Stomach (tissue), 9 donors: ENCODE measurements around the gene WIPF1. TPM values are rescaled to one million over a fixed set of nuclear protein-coding genes. Genes with fewer than 3 reads are reported as not detected.

ENCODE experiments used
- DNase-seq, 2 donors: peaks; one replicate each; pipeline versions ENCODE4 v3.0.0 to v3.0.0-alpha.2; 2013 to 2019
- H3K27ac ChIP-seq, 5 donors: fragments of 200-600 bp in 4 of 5; sonication (generic) in 4 of 5; one replicate each; pipeline ENCODE4 v1.5.1; 2013 to 2019; ENCODE audit warnings: mild to moderate bottlenecking in 1 of 5, moderate library complexity in 1 of 5
- H3K27me3 ChIP-seq, 3 donors: fragments of 200-600 bp; sonication (generic); one replicate each; pipeline ENCODE4 v1.5.1; 2017 to 2019; ENCODE audit warnings: mixed run types in 1 of 3
- H3K36me3 ChIP-seq, 4 donors: fragments of 200-600 bp; sonication (generic); 1 replicate in 3 of 4; 2 replicates in 1 of 4; pipeline ENCODE4 v1.5.1; 2016 to 2019
- H3K4me1 ChIP-seq, 4 donors: fragments of 200-600 bp; sonication (generic); one replicate each; pipeline ENCODE4 v1.5.1; 2016 to 2019
- H3K4me3 ChIP-seq, 4 donors: fragments of 200-600 bp; sonication (generic) in 3 of 4; one replicate each; pipeline ENCODE4 v1.5.1; 2016 to 2019; ENCODE audit warnings: mild to moderate bottlenecking in 1 of 4
- H3K9me3 ChIP-seq, 4 donors: fragments of 200-600 bp; sonication (generic); one replicate each; pipeline ENCODE4 v1.5.1; 2016 to 2019
- CTCF ChIP-seq, 7 experiments: fragments of 450-650 bp in 4 of 7; fragments of 200-600 bp in 3 of 7; sonication (generic) in 3 of 7; IDR thresholded peaks; one replicate each; pipeline ENCODE4 v1.5.1; 2016 to 2019; ENCODE audit warnings: antibody characterized with exemption in 7 of 7, control low read depth in 2 of 7, mild to moderate bottlenecking in 1 of 7
- EP300 ChIP-seq: sonication (generic); formaldehyde crosslinking; IDR thresholded peaks from one replicate; pipeline ENCODE4 v1.6.1; 2017; ENCODE audit warnings: antibody characterized with exemption
- POLR2A ChIP-seq, 4 donors: fragments of 450-650 bp; IDR thresholded peaks; one replicate each; pipeline ENCODE4 v1.6.1; 2016; ENCODE audit warnings: antibody characterized with exemption in 4 of 4, control low read depth in 2 of 4, mild to moderate bottlenecking in 1 of 4, moderate library complexity in 1 of 4
- POLR2AphosphoS5 ChIP-seq, 3 donors: sonication (generic); formaldehyde crosslinking; IDR thresholded peaks; one replicate each; pipeline ENCODE4 v1.6.1; 2016; ENCODE audit warnings: antibody characterized with exemption in 3 of 3
- WGBS, 5 donors: extraction: QIAGEN DNeasy Blood & Tissue Kit in 3 of 5; methylation state at CpG; one replicate each; pipeline versions ENCODE4 v1.1.5 to v1.1.7; 2013 to 2018; 5-methylcytosine and 5-hydroxymethylcytosine counted together
- intact Hi-C: fragments of 100-400 bp; cut with DNase I; formaldehyde crosslinking; loops from one replicate; pipeline ENCODE4 v1.15.1; 2023; ENCODE audit warnings: low total_unique reads
- polyA plus RNA-seq, 3 donors: library from polyadenylated mRNA; stranded (reverse); fragments of 200-250 nt; gene quantifications; one replicate each; pipeline ENCODE4 v1.2.3, GENCODE V29; 2013
- total RNA-seq, 5 donors: library from RNA; depleted of rRNA; stranded (reverse); fragments of >200 nt; gene quantifications; one replicate each; pipeline versions ENCODE4 v1.1.0 to v1.2.3, GENCODE V29; 2014 to 2016
- donor health status: healthy with polysubstance abuse.
- donor health status: Bipolar disorder and iron deficiency.
- donor health status: healthy.

The WIPF1 gene
- total and polyA plus RNA-seq, 8 donors, result 8.8 to 43.8 (median 22.0) TPM

- no peaks in the 10 kb centered on the region for H3K27me3 ChIP-seq
- intact Hi-C loops, result no loop called here
- H3K27ac ChIP-seq, result no peak overlapping the region
- peaks cover 0 to 35% (median 10%) of the 10 kb centered on the region in 4 donors for H3K4me1 ChIP-seq
- no peak for DNase-seq
- no peaks in the 10 kb centered on the region for H3K9me3 ChIP-seq
- H3K36me3 ChIP-seq, result peaks cover 0 to 18% (median 3%) of the 10 kb centered on the region in 4 donors
- H3K4me3 ChIP-seq, result no peak overlapping the region
- no peak for TF ChIP-seq POLR2A (IDR thresholded peaks at IDR 0.05)
- no peak for TF ChIP-seq EP300
- no peak for TF ChIP-seq POLR2AphosphoS5 (IDR thresholded peaks at IDR 0.05)
- TF ChIP-seq CTCF (IDR thresholded peaks at IDR 0.05), result no peak
These were observed 29.6 kb upstream of the WIPF1 start for GRCh38 chr2:174627216-174627615.

- intact Hi-C loops, result no loop called here
- 82 to 92% (median 85%) methylated on average over 5 to 7 of the region's 7 CpGs for WGBS, 5 donors
- H3K4me3 ChIP-seq, result no peak overlapping the region
- no peaks in the 10 kb centered on the region for H3K9me3 ChIP-seq
- peaks cover 0 to 12% (median 3%) of the 10 kb centered on the region in 4 donors for H3K4me1 ChIP-seq
- no peak for DNase-seq
- peaks cover 0 to 18% (median 5%) of the 10 kb centered on the region in 4 donors for H3K36me3 ChIP-seq
- H3K27me3 ChIP-seq, result no peaks in the 10 kb centered on the region
- TF ChIP-seq EP300 (no peak), POLR2AphosphoS5 (IDR thresholded peaks at IDR 0.05) (no peak), POLR2A (IDR thresholded peaks at IDR 0.05) (no peak), CTCF (IDR thresholded peaks at IDR 0.05) (no peak)
- no peak overlapping the region for H3K27ac ChIP-seq
These were observed 27.4 kb upstream of the WIPF1 start for GRCh38 chr2:174624895-174625430.

GRCh38 chr2:174623690-174624089, 26.1 kb upstream of the WIPF1 start:
- DNase-seq, result no peak
- Histone ChIP-seq H3K27me3 (no peaks in the 10 kb centered on the region), H3K4me1 (no peaks in the 10 kb centered on the region), H3K9me3 (no peaks in the 10 kb centered on the region), H3K36me3 (peaks cover 0 to 14% (median 5%) of the 10 kb centered on the region in 4 donors), H3K27ac (no peak overlapping the region), H3K4me3 (no peak overlapping the region)
- TF ChIP-seq EP300 (no peak), POLR2A (IDR thresholded peaks at IDR 0.05) (no peak), CTCF (IDR thresholded peaks at IDR 0.05) (no peak), POLR2AphosphoS5 (IDR thresholded peaks at IDR 0.05) (no peak)
- intact Hi-C loops, result no loop called here

GRCh38 chr2:174623106-174623637, 25.6 kb upstream of the WIPF1 start:
- H3K36me3 ChIP-seq, result peaks cover 0 to 12% (median 5%) of the 10 kb centered on the region in 4 donors
- TF ChIP-seq POLR2AphosphoS5 (IDR thresholded peaks at IDR 0.05) (no peak), EP300 (no peak), CTCF (IDR thresholded peaks at IDR 0.05) (no peak), POLR2A (IDR thresholded peaks at IDR 0.05) (no peak)
- H3K4me1 ChIP-seq, result peaks cover 0 to 1% (median 0%) of the 10 kb centered on the region in 4 donors
- 71 to 87% (median 75%) methylated on average over 2 of the region's 2 CpGs for WGBS, 5 donors
- H3K9me3 ChIP-seq, result no peaks in the 10 kb centered on the region
- H3K27me3 ChIP-seq, result no peaks in the 10 kb centered on the region
- DNase-seq, result no peak
- no peak overlapping the region for H3K4me3 ChIP-seq
- no peak overlapping the region for H3K27ac ChIP-seq
- intact Hi-C loops, result no loop called here
